ENCODE measurements around the gene NMT1. TPM values are rescaled to one million over a fixed set of nuclear protein-coding genes. Genes with fewer than 3 reads are reported as not detected.
A peak's percentile ranks its signal among the peaks of the same experiment; 100 is the strongest.

Gene NMT1
- total RNA-seq, 6 donors from 2014 or later = 55.1 to 132 (median 92.3) TPM

GRCh38 chr17:45107293-45108010 lies 46.3 kb downstream of the NMT1 start:
- TF ChIP-seq EP300 (IDR thresholded peaks at IDR 0.05) (no peak), POLR2AphosphoS5 (IDR thresholded peaks at IDR 0.05) (no peak), POLR2A (IDR thresholded peaks at IDR 0.05) (no peak)
- TF ChIP-seq, protein P1, sequence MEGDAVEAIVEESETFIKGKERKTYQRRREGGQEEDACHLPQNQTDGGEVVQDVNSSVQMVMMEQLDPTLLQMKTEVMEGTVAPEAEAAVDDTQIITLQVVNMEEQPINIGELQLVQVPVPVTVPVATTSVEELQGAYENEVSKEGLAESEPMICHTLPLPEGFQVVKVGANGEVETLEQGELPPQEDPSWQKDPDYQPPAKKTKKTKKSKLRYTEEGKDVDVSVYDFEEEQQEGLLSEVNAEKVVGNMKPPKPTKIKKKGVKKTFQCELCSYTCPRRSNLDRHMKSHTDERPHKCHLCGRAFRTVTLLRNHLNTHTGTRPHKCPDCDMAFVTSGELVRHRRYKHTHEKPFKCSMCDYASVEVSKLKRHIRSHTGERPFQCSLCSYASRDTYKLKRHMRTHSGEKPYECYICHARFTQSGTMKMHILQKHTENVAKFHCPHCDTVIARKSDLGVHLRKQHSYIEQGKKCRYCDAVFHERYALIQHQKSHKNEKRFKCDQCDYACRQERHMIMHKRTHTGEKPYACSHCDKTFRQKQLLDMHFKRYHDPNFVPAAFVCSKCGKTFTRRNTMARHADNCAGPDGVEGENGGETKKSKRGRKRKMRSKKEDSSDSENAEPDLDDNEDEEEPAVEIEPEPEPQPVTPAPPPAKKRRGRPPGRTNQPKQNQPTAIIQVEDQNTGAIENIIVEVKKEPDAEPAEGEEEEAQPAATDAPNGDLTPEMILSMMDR (IDR thresholded peaks at IDR 0.05) = no peak
- Histone ChIP-seq H3K4me1 (no peaks in the 10 kb centered on the region), H3K9me3 (no peaks in the 10 kb centered on the region), H3K36me3 (peaks cover 32 to 68% (median 61%) of the 10 kb centered on the region in 4 donors), H3K4me3 (no peak overlapping the region), H3K27ac (no peak overlapping the region), H3K27me3 (no peaks in the 10 kb centered on the region)
- DNase-seq (no peak), ATAC-seq (ENCODE audit: low FRiP score in 2 of 2) (no peak)
- WGBS, 2 donors = 89 to 90% methylated on average over 4 to 13 of the region's 13 CpGs

GRCh38 chr17:45108051-45108450 lies 46.9 kb downstream of the NMT1 start:
- no peaks in the 10 kb centered on the region for H3K27me3 ChIP-seq
- no peaks in the 10 kb centered on the region for H3K4me1 ChIP-seq
- no peak for TF ChIP-seq POLR2AphosphoS5 (IDR thresholded peaks at IDR 0.05)
- TF ChIP-seq EP300 (IDR thresholded peaks at IDR 0.05) = no peak
- TF ChIP-seq, protein P1 (IDR thresholded peaks at IDR 0.05) = no peak
- TF ChIP-seq POLR2A (IDR thresholded peaks at IDR 0.05) = no peak
- ATAC-seq (ENCODE audit: low FRiP score in 2 of 2) (no peak), DNase-seq (no peak)
- no peak overlapping the region for H3K27ac ChIP-seq
- 71 to 83% methylated on average over 7 to 9 of the region's 9 CpGs for WGBS, 2 donors
- no peaks in the 10 kb centered on the region for H3K9me3 ChIP-seq
- H3K4me3 ChIP-seq = no peak overlapping the region
- peaks cover 27 to 68% (median 55%) of the 10 kb centered on the region in 4 donors for H3K36me3 ChIP-seq

GRCh38 chr17:45108595-45109521 lies 47.7 kb downstream of the NMT1 start:
- H3K36me3 ChIP-seq = peaks cover 19 to 68% (median 47%) of the 10 kb centered on the region in 4 donors
- TF ChIP-seq POLR2AphosphoS5 (IDR thresholded peaks at IDR 0.05) (no peak), EP300 (IDR thresholded peaks at IDR 0.05) (no peak), POLR2A (IDR thresholded peaks at IDR 0.05) (no peak)
- TF ChIP-seq, protein P1 (IDR thresholded peaks at IDR 0.05) = no peak
- H3K4me3 ChIP-seq = no peak overlapping the region
- DNase-seq (no peak), ATAC-seq (ENCODE audit: low FRiP score in 2 of 2) (no peak)
- no peaks in the 10 kb centered on the region for H3K4me1 ChIP-seq
- H3K27ac ChIP-seq = no peak overlapping the region
- H3K27me3 ChIP-seq = no peaks in the 10 kb centered on the region
- H3K9me3 ChIP-seq = no peaks in the 10 kb centered on the region
- WGBS, 2 donors = 69 to 71% methylated on average over 9 to 10 of the region's 12 CpGs

GRCh38 chr17:45110676-45111611 lies 49.8 kb downstream of the NMT1 start:
- TF ChIP-seq POLR2AphosphoS5 (IDR thresholded peaks at IDR 0.05) (no peak), POLR2A (IDR thresholded peaks at IDR 0.05) (no peak), EP300 (IDR thresholded peaks at IDR 0.05) (no peak)
- TF ChIP-seq, protein P1 (IDR thresholded peaks at IDR 0.05) = no peak
- no peak for DNase-seq
- Histone ChIP-seq H3K27ac (peak overlapping the region in 2 of 4 donors; percentile 13 to 27), H3K4me1 (no peaks in the 10 kb centered on the region), H3K27me3 (no peaks in the 10 kb centered on the region), H3K4me3 (no peak overlapping the region), H3K36me3 (peaks cover under 1 to 59% (median 26%) of the 10 kb centered on the region in 4 donors), H3K9me3 (no peaks in the 10 kb centered on the region)
- ATAC-seq (ENCODE audit: low FRiP score in 2 of 2) = no peak
- 76 to 81% methylated on average over 14 to 16 of the region's 16 CpGs for WGBS, 2 donors

Data from upper lobe of left lung (tissue), 6 donors.